ENCODE data around the gene UQCC2. TPM values are rescaled to one million over a fixed set of nuclear protein-coding genes. Genes with fewer than 3 reads are reported as not detected.

Gene UQCC2
- total and polyA plus RNA-seq, 2 donors (not counting 1 experiment from before 2014, with no cell fraction given): 13.2 to 16.6 TPM

DNA sequence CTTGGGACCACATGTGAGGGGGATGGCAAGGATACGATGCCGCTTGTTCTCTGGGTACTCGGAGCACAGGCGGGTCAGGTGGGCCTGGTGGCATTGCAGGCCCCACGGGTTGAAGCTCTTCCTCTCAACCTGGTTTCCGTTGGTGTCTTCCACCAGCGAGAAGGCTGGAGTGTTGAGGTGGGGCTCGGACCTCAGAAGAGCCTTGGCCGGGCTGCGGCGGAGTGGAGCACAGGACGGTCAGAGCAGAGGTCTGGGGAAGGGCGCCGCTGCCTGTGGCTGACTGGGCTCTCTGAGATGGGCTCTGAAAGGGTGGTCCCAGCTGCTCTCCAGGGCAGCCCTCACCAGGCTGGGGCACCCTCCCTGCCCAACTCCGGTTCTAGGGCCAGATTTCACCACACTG lies 15.2 kb upstream of the UQCC2 start:
- no peak for DNase-seq
- intact Hi-C loops (cut with micrococcal nuclease): no loop called here
- Histone ChIP-seq H3K4me2 (replicated peaks; ENCODE audit: low read depth, low read length, poor library complexity, severe bottlenecking) (no peak overlapping the region), H3K27ac (ENCODE audit: low read length in 2 of 2) (no peak overlapping the region), H3K36me3 (replicated peaks in 1 of 2; ENCODE audit: control extremely low read depth in 1 of 2, control insufficient read depth in 1 of 2, extremely low read depth in 1 of 2, insufficient read depth in 2 of 2, low read length in 1 of 2) (no peaks in the 10 kb centered on the region), H4K20me1 (ENCODE audit: control insufficient read depth, insufficient read depth, low read length, poor library complexity, severe bottlenecking) (no peaks in the 10 kb centered on the region), H3K9ac (ENCODE audit: low read length) (no peak overlapping the region), H3K4me1 (ENCODE audit: control insufficient read depth in 2 of 2, insufficient read depth in 2 of 2, low read length in 2 of 2) (peaks cover 0 to 10% of the 10 kb centered on the region in 2 donors), H2AFZ (ENCODE audit: insufficient read depth, low read depth, low read length, poor library complexity, severe bottlenecking) (no peak overlapping the region), H3K79me2 (ENCODE audit: control insufficient read depth, insufficient read depth, low read length) (no peaks in the 10 kb centered on the region), H3K27me3 (replicated peaks in 1 of 4; ENCODE audit: control extremely low read depth in 1 of 4, control insufficient read depth in 3 of 4, insufficient read depth in 4 of 4, low read length in 3 of 4) (no peaks in the 10 kb centered on the region), H3K9me3 (ENCODE audit: control extremely low read depth in 1 of 3, control insufficient read depth in 2 of 3, insufficient read depth in 1 of 3, low read length in 2 of 3) (no peaks in the 10 kb centered on the region), H3K4me3 (ENCODE audit: control extremely low read depth in 1 of 5, extremely low read depth in 1 of 5, insufficient read depth in 1 of 5, low read depth in 2 of 5, low read length in 4 of 5) (no peak overlapping the region)
- POLR2A ChIA-PET: no interaction called here
- H3K9me3 Mint-ChIP-seq (ENCODE audit: insufficient read depth): no peaks in the 10 kb centered on the region
- peaks cover 19% of the 10 kb centered on the region for H3K4me1 Mint-ChIP-seq
- no peak overlapping the region for H3K27ac Mint-ChIP-seq
- TF ChIP-seq EZH2 (IDR thresholded peaks at IDR 0.05; ENCODE audit: borderline replicate concordance, insufficient read depth, low read depth, low read length, poor library complexity, severe bottlenecking): no peak
- no peak for TF ChIP-seq CTCF (IDR thresholded peaks at IDR 0.05)
- CTCF ChIA-PET: interaction anchor here (0.9 to 1.3 kb wide), 2 partner anchors 13 to 17 kb away, joined by 4 to 5 read pairs; no protein-coding TSS in a partner anchor
- ATAC-seq (ENCODE audit: low read depth): no peak
- peaks cover 31% of the 10 kb centered on the region for H3K27me3 Mint-ChIP-seq
- H3K4me3 Mint-ChIP-seq: no peak overlapping the region
- WGBS (ENCODE audit: insufficient coverage): 96% methylated on average over 14 of the region's 15 CpGs

GRCh38 chr6:33725891-33726673 lies 14.6 kb upstream of the UQCC2 start:
- CTCF ChIA-PET: interaction anchor here (1.0 to 1.3 kb wide), 3 partner anchors 13 to 46 kb away, joined by 4 to 5 read pairs (median 5); no protein-coding TSS in a partner anchor
- no peak overlapping the region for H3K4me3 Mint-ChIP-seq
- POLR2A ChIA-PET: no interaction called here
- H3K27ac ChIP-seq (ENCODE audit: low read length in 2 of 2): no peak overlapping the region
- no peak overlapping the region for H2AFZ ChIP-seq (ENCODE audit: insufficient read depth, low read depth, low read length, poor library complexity, severe bottlenecking)
- no peaks in the 10 kb centered on the region for H3K9me3 ChIP-seq (ENCODE audit: control extremely low read depth in 1 of 3, control insufficient read depth in 2 of 3, insufficient read depth in 1 of 3, low read length in 2 of 3)
- peaks cover 36% of the 10 kb centered on the region for H3K27me3 Mint-ChIP-seq
- peaks cover 6 to 16% of the 10 kb centered on the region in 2 donors for H3K4me1 ChIP-seq (ENCODE audit: control insufficient read depth in 2 of 2, insufficient read depth in 2 of 2, low read length in 2 of 2)
- H3K4me3 ChIP-seq (ENCODE audit: control extremely low read depth in 1 of 5, extremely low read depth in 1 of 5, insufficient read depth in 1 of 5, low read depth in 2 of 5, low read length in 4 of 5): no peak overlapping the region
- H4K20me1 ChIP-seq (ENCODE audit: control insufficient read depth, insufficient read depth, low read length, poor library complexity, severe bottlenecking): no peaks in the 10 kb centered on the region
- 83% methylated on average over 3 of the region's 7 CpGs for WGBS (ENCODE audit: insufficient coverage)
- H3K9me3 Mint-ChIP-seq (ENCODE audit: insufficient read depth): no peaks in the 10 kb centered on the region
- no peak for DNase-seq
- ATAC-seq (ENCODE audit: low read depth): no peak
- H3K27me3 ChIP-seq (replicated peaks in 1 of 4; ENCODE audit: control extremely low read depth in 1 of 4, control insufficient read depth in 3 of 4, insufficient read depth in 4 of 4, low read length in 3 of 4): no peaks in the 10 kb centered on the region
- no peaks in the 10 kb centered on the region for H3K79me2 ChIP-seq (ENCODE audit: control insufficient read depth, insufficient read depth, low read length)
- peaks cover 25% of the 10 kb centered on the region for H3K4me1 Mint-ChIP-seq
- H3K36me3 ChIP-seq (replicated peaks in 1 of 2; ENCODE audit: control extremely low read depth in 1 of 2, control insufficient read depth in 1 of 2, extremely low read depth in 1 of 2, insufficient read depth in 2 of 2, low read length in 1 of 2): no peaks in the 10 kb centered on the region
- no peak overlapping the region for H3K4me2 ChIP-seq (replicated peaks; ENCODE audit: low read depth, low read length, poor library complexity, severe bottlenecking)
- intact Hi-C loops (cut with micrococcal nuclease): no loop called here
- no peak overlapping the region for H3K9ac ChIP-seq (ENCODE audit: low read length)
- no peak for TF ChIP-seq CTCF (IDR thresholded peaks at IDR 0.05)
- no peak for TF ChIP-seq EZH2 (IDR thresholded peaks at IDR 0.05; ENCODE audit: borderline replicate concordance, insufficient read depth, low read depth, low read length, poor library complexity, severe bottlenecking)
- H3K27ac Mint-ChIP-seq: no peak overlapping the region

All from B cell (primary cell).